AG09319 (cell line): ENCODE measurements around the gene MAD1L1.
A peak's percentile ranks its signal among the peaks of the same experiment; 100 is the strongest.

Experiments
- DNase-seq: peaks from one replicate; pipeline ENCODE4 v3.0.0-alpha.2; 2010; ENCODE audit warnings: low read depth; ENCODE audit errors: extremely low read depth
- TF ChIP-seq, protein P1 (sequence below): IDR thresholded peaks from 2 replicates; pipeline ENCODE4 v1.5.1; 2011; ENCODE audit warnings: low read depth, mild to moderate bottlenecking, inconsistent platforms, low read length, moderate library complexity

The MAD1L1 gene

GRCh38 chr7:1922071-1922869, 310.5 kb downstream of the MAD1L1 start:
- DNase-seq, result peak; percentile 52
- TF ChIP-seq, protein P1, sequence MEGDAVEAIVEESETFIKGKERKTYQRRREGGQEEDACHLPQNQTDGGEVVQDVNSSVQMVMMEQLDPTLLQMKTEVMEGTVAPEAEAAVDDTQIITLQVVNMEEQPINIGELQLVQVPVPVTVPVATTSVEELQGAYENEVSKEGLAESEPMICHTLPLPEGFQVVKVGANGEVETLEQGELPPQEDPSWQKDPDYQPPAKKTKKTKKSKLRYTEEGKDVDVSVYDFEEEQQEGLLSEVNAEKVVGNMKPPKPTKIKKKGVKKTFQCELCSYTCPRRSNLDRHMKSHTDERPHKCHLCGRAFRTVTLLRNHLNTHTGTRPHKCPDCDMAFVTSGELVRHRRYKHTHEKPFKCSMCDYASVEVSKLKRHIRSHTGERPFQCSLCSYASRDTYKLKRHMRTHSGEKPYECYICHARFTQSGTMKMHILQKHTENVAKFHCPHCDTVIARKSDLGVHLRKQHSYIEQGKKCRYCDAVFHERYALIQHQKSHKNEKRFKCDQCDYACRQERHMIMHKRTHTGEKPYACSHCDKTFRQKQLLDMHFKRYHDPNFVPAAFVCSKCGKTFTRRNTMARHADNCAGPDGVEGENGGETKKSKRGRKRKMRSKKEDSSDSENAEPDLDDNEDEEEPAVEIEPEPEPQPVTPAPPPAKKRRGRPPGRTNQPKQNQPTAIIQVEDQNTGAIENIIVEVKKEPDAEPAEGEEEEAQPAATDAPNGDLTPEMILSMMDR, result no peak

GRCh38 chr7:1920881-1921280, 311.9 kb downstream of the MAD1L1 start:
- TF ChIP-seq, protein P1, result no peak
- no peak for DNase-seq

DNA sequence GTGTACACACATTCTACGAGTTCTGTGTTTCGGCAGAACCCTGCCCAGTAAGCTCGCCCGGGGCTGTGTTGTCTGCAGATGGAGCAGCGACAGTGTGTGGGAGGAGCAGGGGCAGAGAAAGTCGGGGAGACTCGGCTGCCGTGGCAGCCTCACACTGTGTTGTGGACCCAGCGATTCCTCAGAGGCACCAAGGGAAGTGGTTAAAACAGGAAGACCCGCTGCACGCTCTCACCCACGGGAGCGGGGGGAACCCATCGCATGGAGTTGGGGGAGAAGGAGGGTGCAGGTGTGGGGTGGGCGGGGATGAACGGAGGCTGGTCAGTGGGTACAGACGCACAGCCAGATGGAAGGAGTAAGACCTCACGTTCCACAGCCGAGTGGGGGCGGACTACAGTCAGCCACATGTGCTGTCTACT, 312.5 kb downstream of the MAD1L1 start:
- DNase-seq, result no peak
- TF ChIP-seq, protein P1, result no peak

GRCh38 chr7:1919539-1920265, 313.0 kb downstream of the MAD1L1 start:
- DNase-seq, result no peak
- TF ChIP-seq, protein P1, result no peak

- DNase-seq, result no peak
- TF ChIP-seq, protein P1, result no peak
Measured at GRCh38 chr7:1918881-1919525, 313.7 kb downstream of the MAD1L1 start.

GRCh38 chr7:1918063-1918645, 314.6 kb downstream of the MAD1L1 start:
- DNase-seq, result no peak
- TF ChIP-seq, protein P1, result no peak
